ENCODE results near the gene CCDC3. TPM values are rescaled to one million over a fixed set of nuclear protein-coding genes. Genes with fewer than 3 reads are reported as not detected.

Gene CCDC3
- under 1 TPM; 0.21 to 0.23 (median 0.23) TPM for total RNA-seq
- total RNA-seq (2013), result 0.27 TPM

- no peak within 1 kb of the TSS for H3K4me3 ChIP-seq (ENCODE audit: low read length)
- intact Hi-C loops (cut with micrococcal nuclease), result no loop called here
- peaks cover 43 to 59% of the 10 kb centered on the region in 2 donors for H3K27me3 Mint-ChIP-seq (ENCODE audit: low read depth in 2 of 2)
- H3K4me3 Mint-ChIP-seq, result no peak within 1 kb of the TSS
- no peaks in the 10 kb centered on the region for H3K9me3 Mint-ChIP-seq
- WGBS (ENCODE audit: insufficient coverage), result 4% methylated on average over 93 of the region's 93 CpGs
- no peaks in the 10 kb centered on the region for H3K4me1 ChIP-seq (ENCODE audit: control insufficient read depth, insufficient read depth, low read length)
- no peak for TF ChIP-seq CTCF (IDR thresholded peaks at IDR 0.05)
- no peaks in the 10 kb centered on the region for H3K36me3 Mint-ChIP-seq
- DNase-seq, result no peak
- peaks cover 7% of the 10 kb centered on the region for H3K27me3 ChIP-seq (ENCODE audit: control insufficient read depth, insufficient read depth, low read length)
- H3K27ac Mint-ChIP-seq, result no peak within 1 kb of the TSS
- H3K9me3 ChIP-seq (ENCODE audit: control insufficient read depth, insufficient read depth, low read length), result no peaks in the 10 kb centered on the region
- H3K27ac ChIP-seq (ENCODE audit: low read length), result no peak within 1 kb of the TSS
- ATAC-seq, result no peak
- H3K4me1 Mint-ChIP-seq, result peaks cover 0 to 6% of the 10 kb centered on the region in 2 donors
- H3K36me3 ChIP-seq (ENCODE audit: control insufficient read depth, insufficient read depth, low read length), result no peaks in the 10 kb centered on the region
Measured at GRCh38 chr10:13001041-13001886, at the start of gene CCDC3. Gene CCDC3 (minus strand): TSS chr10:13001713. CDS start chr10:13001570, 143 bp downstream.

GRCh38 chr10:13051126-13051694, 49.7 kb upstream of the CCDC3 start:
- 60% methylated on average over 5 of the region's 7 CpGs for WGBS (ENCODE audit: insufficient coverage)
- no peaks in the 10 kb centered on the region for H3K9me3 Mint-ChIP-seq
- intact Hi-C loops (cut with micrococcal nuclease), result no loop called here
- Histone ChIP-seq H3K27ac (ENCODE audit: low read length) (no peak overlapping the region), H3K4me1 (ENCODE audit: control insufficient read depth, insufficient read depth, low read length) (peaks cover 15% of the 10 kb centered on the region), H3K27me3 (ENCODE audit: control insufficient read depth, insufficient read depth, low read length) (no peaks in the 10 kb centered on the region), H3K4me3 (ENCODE audit: low read length) (no peak overlapping the region), H3K9me3 (ENCODE audit: control insufficient read depth, insufficient read depth, low read length) (no peaks in the 10 kb centered on the region), H3K36me3 (ENCODE audit: control insufficient read depth, insufficient read depth, low read length) (no peaks in the 10 kb centered on the region)
- DNase-seq (no peak), ATAC-seq (no peak)
- H3K27me3 Mint-ChIP-seq (ENCODE audit: low read depth in 2 of 2), result peaks cover 14 to 23% of the 10 kb centered on the region in 2 donors
- H3K4me3 Mint-ChIP-seq, result no peak overlapping the region
- H3K27ac Mint-ChIP-seq, result no peak overlapping the region
- no peaks in the 10 kb centered on the region for H3K36me3 Mint-ChIP-seq
- H3K4me1 Mint-ChIP-seq, result peaks cover 12 to 19% of the 10 kb centered on the region in 2 donors
- TF ChIP-seq CTCF (IDR thresholded peaks at IDR 0.05), result no peak

GRCh38 chr10:13049774-13050420, 48.4 kb upstream of the CCDC3 start:
- peaks cover 9% of the 10 kb centered on the region for H3K4me1 ChIP-seq (ENCODE audit: control insufficient read depth, insufficient read depth, low read length)
- H3K9me3 ChIP-seq (ENCODE audit: control insufficient read depth, insufficient read depth, low read length), result no peaks in the 10 kb centered on the region
- Mint-ChIP-seq H3K27ac (no peak overlapping the region), H3K9me3 (no peaks in the 10 kb centered on the region), H3K36me3 (no peaks in the 10 kb centered on the region), H3K4me3 (no peak overlapping the region), H3K4me1 (peaks cover 8 to 9% of the 10 kb centered on the region in 2 donors), H3K27me3 (ENCODE audit: low read depth in 2 of 2) (peaks cover 14 to 17% of the 10 kb centered on the region in 2 donors)
- no peak overlapping the region for H3K27ac ChIP-seq (ENCODE audit: low read length)
- intact Hi-C loops (cut with micrococcal nuclease), result no loop called here
- ATAC-seq (no peak), DNase-seq (no peak)
- 70% methylated on average over 5 of the region's 6 CpGs for WGBS (ENCODE audit: insufficient coverage)
- TF ChIP-seq CTCF (IDR thresholded peaks at IDR 0.05), result no peak
- no peak overlapping the region for H3K4me3 ChIP-seq (ENCODE audit: low read length)
- H3K36me3 ChIP-seq (ENCODE audit: control insufficient read depth, insufficient read depth, low read length), result no peaks in the 10 kb centered on the region
- H3K27me3 ChIP-seq (ENCODE audit: control insufficient read depth, insufficient read depth, low read length), result no peaks in the 10 kb centered on the region
